ENCODE results near the gene IGF1. TPM values are rescaled to one million over a fixed set of nuclear protein-coding genes. Genes with fewer than 3 reads are reported as not detected.

The IGF1 gene
- polyA plus RNA-seq, 3 donors from 2014 or later, result not detected

DNA sequence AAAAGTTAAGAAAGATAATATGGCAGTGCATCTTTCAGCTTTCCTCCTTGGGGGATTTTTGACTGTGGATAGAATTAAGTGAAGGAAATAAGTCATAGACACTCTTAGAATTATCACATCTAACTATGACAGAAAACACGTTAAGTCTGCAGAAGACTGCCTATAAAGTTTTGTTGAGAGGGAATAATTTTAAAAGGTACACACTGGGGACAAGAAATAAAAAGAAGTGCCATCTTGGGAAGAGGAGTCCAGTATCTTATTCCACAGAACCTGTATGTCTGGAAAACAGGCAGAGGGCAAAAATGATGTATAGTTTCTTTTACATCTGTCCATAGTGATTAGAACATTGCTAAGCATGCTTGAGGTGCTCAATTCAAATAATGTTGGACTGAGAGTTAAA lies 80.7 kb downstream of the IGF1 start:
- no peaks in the 10 kb centered on the region for H3K4me1 Mint-ChIP-seq
- DNase-seq, result no peak
- no peaks in the 10 kb centered on the region for H3K36me3 Mint-ChIP-seq
- peaks cover 0 to 5% (median 0%) of the 10 kb centered on the region in 6 donors for H3K9me3 Mint-ChIP-seq
- no peak overlapping the region for H3K27ac Mint-ChIP-seq
- H3K4me3 Mint-ChIP-seq, result no peak overlapping the region
- peaks cover 0 to 2% (median 2%) of the 10 kb centered on the region in 3 donors for H3K27me3 Mint-ChIP-seq (ENCODE audit: low read depth in 3 of 3)

DNA sequence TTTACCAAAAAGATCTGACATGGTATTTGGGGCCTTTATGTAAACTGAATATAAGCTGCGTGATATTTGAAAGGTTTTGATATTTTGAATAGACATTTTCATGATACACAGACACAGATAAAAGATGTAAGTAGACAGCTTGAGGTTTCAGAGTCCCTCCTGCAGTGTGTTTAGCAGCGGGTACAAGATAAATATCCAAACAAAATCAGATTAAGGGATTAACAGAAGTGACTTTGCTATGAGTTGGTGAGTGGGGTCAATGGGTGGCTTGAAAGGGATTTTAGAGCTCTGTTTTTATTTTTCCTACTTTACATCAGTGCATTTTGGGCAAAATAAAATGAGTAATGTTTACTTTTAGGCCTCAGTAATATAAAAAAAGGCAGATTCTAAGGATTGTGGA lies 84.1 kb downstream of the IGF1 start:
- Mint-ChIP-seq H3K4me1 (no peaks in the 10 kb centered on the region), H3K4me3 (no peak overlapping the region), H3K27ac (no peak overlapping the region), H3K27me3 (ENCODE audit: low read depth in 3 of 3) (peaks cover 0 to 2% (median 2%) of the 10 kb centered on the region in 3 donors), H3K36me3 (no peaks in the 10 kb centered on the region), H3K9me3 (peaks cover 0 to under 1% (median 0%) of the 10 kb centered on the region in 6 donors)
- DNase-seq, result no peak

DNA sequence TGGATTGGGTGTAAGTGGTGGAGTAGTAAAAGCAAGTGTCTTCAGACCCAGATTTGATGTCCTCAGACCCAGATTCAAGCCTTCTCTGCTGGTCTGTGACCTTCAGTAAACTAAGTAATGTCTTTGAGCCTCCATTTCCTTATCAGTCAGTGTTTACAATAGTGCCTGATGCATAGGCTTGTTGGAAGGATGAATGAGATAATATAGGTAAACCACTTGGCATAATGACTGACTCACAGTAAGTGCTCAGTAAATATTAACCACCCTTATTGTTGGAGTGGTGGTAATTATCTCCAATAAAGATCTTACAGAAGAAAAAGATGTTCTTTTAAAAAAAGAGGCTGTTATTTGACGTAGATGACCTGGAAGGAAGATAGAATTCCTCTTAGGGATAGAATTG lies 86.2 kb downstream of the IGF1 start:
- no peaks in the 10 kb centered on the region for H3K36me3 Mint-ChIP-seq
- no peak overlapping the region for H3K27ac Mint-ChIP-seq
- no peaks in the 10 kb centered on the region for H3K4me1 Mint-ChIP-seq
- H3K27me3 Mint-ChIP-seq (ENCODE audit: low read depth in 3 of 3), result peaks cover 0 to 3% (median 2%) of the 10 kb centered on the region in 3 donors
- no peak overlapping the region for H3K4me3 Mint-ChIP-seq
- H3K9me3 Mint-ChIP-seq, result no peaks in the 10 kb centered on the region
- DNase-seq, result no peak

DNA sequence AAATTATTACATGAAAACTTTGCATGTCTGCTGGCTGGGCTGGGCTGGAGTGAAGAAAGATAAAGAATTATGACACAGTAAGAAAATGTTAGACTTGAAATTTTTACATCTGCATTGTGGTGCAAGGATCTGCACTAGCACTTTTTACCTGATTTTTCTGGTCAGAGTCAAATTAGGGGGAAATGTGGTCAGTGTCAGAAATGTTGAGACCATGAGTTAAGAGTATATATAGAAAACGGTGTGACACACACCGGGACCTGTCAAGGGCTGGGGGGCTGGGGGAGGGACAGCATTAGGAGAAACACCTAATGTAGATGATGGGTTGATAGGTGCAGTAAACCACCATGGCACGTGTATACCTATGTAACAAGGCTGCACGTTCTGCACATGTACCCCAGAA lies 90.3 kb downstream of the IGF1 start:
- Mint-ChIP-seq H3K36me3 (no peaks in the 10 kb centered on the region), H3K4me1 (no peaks in the 10 kb centered on the region), H3K4me3 (no peak overlapping the region), H3K27ac (no peak overlapping the region), H3K9me3 (peaks cover 0 to 3% (median under 1%) of the 10 kb centered on the region in 6 donors), H3K27me3 (ENCODE audit: low read depth in 3 of 3) (peaks cover 0 to 12% (median 1%) of the 10 kb centered on the region in 3 donors)
- DNase-seq, result no peak

DNA sequence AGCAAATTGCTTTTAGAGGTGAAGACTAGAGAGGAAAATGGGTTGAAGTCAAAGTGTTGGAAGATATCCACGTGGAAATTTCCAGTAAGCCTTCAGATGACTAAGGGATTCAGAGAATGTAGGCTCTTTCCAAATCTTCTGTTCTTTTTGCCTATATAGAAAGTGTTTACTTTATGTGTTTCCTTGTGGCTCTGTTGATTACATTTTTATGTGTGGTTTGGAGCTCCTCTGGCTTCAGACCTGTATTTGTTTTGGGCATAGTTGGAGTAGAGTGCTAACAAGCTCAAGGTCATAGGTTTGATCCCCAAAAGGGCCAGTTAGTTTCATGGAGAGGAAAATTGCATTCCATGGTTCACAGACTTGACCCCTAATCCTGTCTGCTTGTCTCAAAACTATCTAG lies 91.9 kb downstream of the IGF1 start:
- DNase-seq, result no peak
- no peak overlapping the region for H3K27ac Mint-ChIP-seq
- H3K4me3 Mint-ChIP-seq, result no peak overlapping the region
- peaks cover 1 to 12% (median 1%) of the 10 kb centered on the region in 3 donors for H3K27me3 Mint-ChIP-seq (ENCODE audit: low read depth in 3 of 3)
- peaks cover 0 to 7% (median 4%) of the 10 kb centered on the region in 6 donors for H3K9me3 Mint-ChIP-seq
- no peaks in the 10 kb centered on the region for H3K36me3 Mint-ChIP-seq
- H3K4me1 Mint-ChIP-seq, result no peaks in the 10 kb centered on the region

DNA sequence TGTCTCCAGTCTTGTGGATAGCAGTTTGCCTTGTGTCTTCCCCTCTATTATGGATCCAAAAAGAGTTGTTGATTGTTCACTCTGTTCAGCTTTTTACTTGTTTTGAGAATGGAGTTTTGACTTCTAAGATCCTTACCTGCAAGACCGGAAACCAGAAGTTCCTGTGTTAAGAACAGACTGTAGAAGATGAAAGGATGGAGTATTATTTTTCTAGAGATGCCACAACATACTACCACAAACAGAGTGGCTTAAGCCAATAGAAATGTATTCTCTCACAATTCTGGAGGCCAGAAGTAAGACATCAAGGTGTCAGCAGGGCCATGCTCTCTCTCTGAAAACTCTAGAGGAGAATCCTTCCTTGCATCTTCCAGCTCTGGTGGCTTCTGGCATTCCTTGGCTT lies 95.0 kb downstream of the IGF1 start:
- Mint-ChIP-seq H3K27ac (no peak overlapping the region), H3K27me3 (ENCODE audit: low read depth in 3 of 3) (peaks cover 1 to 9% (median 3%) of the 10 kb centered on the region in 3 donors), H3K36me3 (no peaks in the 10 kb centered on the region), H3K9me3 (peaks cover 0 to 7% (median 4%) of the 10 kb centered on the region in 6 donors), H3K4me1 (no peaks in the 10 kb centered on the region), H3K4me3 (no peak overlapping the region)
- no peak for DNase-seq

DNA sequence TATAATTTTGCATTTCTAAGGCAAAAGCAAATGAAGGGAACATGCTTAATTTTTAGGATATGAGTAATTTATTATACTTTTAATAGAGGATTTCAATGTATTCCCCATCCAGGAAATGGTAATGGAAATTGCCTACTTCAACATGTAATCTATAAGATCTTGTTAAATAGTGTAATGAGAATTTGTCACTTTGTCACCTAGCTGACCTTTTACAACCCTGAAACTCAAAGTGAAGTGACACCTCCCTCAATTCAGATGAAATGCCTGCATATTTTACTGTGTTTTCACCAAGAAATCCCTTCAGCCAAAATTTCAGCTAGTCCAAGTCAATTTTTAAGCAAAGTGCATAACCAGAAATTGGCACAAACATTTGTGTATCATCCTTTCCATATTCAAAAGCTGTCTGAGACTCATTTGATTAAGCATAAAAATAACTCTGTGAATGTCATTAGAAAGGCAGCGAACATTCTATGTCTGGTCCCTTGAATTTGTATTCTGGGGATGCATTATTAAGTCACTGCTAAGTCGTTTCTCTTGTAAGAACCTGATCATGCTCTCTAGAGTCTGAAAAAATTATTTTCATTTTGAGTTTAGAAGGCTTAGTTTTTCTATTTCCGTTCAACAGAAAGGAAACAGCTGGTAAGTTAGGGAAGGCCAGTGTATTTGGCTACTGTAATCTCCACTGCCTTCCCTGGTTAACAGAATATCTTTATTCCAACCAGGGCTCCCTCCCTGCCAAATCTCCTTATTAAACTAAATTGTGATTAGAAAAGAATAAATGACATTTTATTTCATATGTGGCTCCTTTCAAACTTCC lies 100.8 kb downstream of the IGF1 start:
- DNase-seq, result no peak
- Mint-ChIP-seq H3K9me3 (peaks cover 0 to 8% (median under 1%) of the 10 kb centered on the region in 6 donors), H3K4me3 (no peak overlapping the region), H3K27ac (no peak overlapping the region), H3K36me3 (no peaks in the 10 kb centered on the region), H3K4me1 (no peaks in the 10 kb centered on the region), H3K27me3 (ENCODE audit: low read depth in 3 of 3) (peaks cover 0 to 1% (median 0%) of the 10 kb centered on the region in 3 donors)

- Mint-ChIP-seq H3K27me3 (ENCODE audit: low read depth in 3 of 3) (peaks cover 0 to 1% (median 0%) of the 10 kb centered on the region in 3 donors), H3K27ac (no peak overlapping the region), H3K4me3 (no peak overlapping the region), H3K36me3 (no peaks in the 10 kb centered on the region), H3K9me3 (peaks cover 0 to 6% (median under 1%) of the 10 kb centered on the region in 6 donors), H3K4me1 (no peaks in the 10 kb centered on the region)
- no peak for DNase-seq
These were observed 103.6 kb downstream of the IGF1 start for GRCh38 chr12:102376781-102377180.

DNA sequence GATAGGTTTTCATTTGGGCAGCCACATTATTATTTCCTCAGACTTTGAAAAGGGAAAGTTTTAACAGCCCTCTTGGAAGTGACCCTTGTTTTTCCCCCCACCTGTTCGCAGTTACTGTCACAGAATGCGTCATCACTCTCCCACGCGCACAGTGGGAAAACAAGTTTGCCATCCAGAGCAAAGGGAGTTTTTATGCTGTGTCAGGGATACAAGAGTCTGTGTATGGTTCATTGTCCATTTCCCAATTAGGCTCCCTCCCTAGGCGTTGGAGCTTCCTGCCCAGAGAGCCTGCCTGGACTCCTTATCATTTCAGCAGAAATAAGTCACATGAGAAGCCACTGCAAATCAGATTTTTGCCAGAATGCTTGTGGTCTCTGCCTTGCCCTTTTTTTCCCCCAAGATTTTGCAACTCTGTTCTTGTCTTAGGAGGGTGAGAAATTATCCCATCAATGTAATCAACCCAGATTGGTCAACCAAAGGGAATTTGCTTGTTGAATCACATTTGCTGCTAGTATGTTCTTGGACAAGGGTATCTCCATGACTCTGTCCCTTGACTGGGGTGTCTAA lies 104.1 kb downstream of the IGF1 start:
- H3K4me1 Mint-ChIP-seq, result no peaks in the 10 kb centered on the region
- no peak for DNase-seq
- H3K36me3 Mint-ChIP-seq, result no peaks in the 10 kb centered on the region
- no peak overlapping the region for H3K27ac Mint-ChIP-seq
- no peak overlapping the region for H3K4me3 Mint-ChIP-seq
- peaks cover 0 to 6% (median 2%) of the 10 kb centered on the region in 6 donors for H3K9me3 Mint-ChIP-seq
- peaks cover 0 to 1% (median 0%) of the 10 kb centered on the region in 3 donors for H3K27me3 Mint-ChIP-seq (ENCODE audit: low read depth in 3 of 3)

DNA sequence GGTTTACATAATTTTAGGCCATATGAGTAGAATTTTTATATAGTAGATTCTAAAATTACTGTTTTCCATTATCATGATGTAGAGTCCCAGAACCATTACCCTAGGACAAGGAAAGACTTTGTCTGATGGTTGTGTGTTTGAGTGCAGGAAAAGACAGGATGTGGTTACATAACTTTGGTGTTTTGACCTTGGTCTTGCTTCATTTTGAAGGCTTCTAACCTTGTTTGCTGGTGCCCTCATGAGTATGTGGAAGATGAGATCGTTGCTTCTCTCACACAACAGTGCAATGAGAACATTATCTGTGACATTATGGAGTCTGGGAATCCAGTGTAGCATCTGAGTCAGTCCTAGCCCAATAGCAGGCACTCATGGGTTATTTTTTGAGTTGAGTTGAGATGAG lies 106.2 kb downstream of the IGF1 start:
- Mint-ChIP-seq H3K27ac (no peak overlapping the region), H3K4me1 (no peaks in the 10 kb centered on the region), H3K36me3 (no peaks in the 10 kb centered on the region), H3K4me3 (no peak overlapping the region), H3K9me3 (peaks cover 0 to 6% (median 2%) of the 10 kb centered on the region in 6 donors), H3K27me3 (ENCODE audit: low read depth in 3 of 3) (peaks cover 0 to 1% (median 0%) of the 10 kb centered on the region in 3 donors)
- no peak for DNase-seq

DNA sequence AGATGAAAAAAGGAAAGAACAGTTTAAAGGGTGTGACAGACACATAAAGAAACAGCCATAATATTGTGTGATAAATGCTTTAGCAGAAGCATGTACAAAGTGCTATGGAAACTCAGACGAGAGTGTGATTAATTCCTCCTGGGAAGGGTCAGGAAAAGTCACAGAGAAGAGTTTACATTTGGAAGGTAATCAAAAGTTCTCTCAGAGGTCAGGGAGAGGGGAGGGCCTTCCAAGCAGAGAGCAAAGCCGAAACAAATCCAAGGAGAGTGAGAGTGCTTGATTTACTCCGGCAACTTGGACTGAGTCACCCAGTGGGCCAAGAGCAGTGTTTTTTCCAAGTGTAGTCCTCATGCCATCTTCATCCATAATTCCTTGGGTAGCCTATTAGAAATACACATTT lies 108.3 kb downstream of the IGF1 start:
- Mint-ChIP-seq H3K4me3 (no peak overlapping the region), H3K4me1 (no peaks in the 10 kb centered on the region), H3K36me3 (no peaks in the 10 kb centered on the region), H3K27ac (no peak overlapping the region), H3K9me3 (peaks cover 0 to 6% (median 1%) of the 10 kb centered on the region in 6 donors), H3K27me3 (ENCODE audit: low read depth in 3 of 3) (peaks cover 0 to 1% (median 0%) of the 10 kb centered on the region in 3 donors)
- no peak for DNase-seq

DNA sequence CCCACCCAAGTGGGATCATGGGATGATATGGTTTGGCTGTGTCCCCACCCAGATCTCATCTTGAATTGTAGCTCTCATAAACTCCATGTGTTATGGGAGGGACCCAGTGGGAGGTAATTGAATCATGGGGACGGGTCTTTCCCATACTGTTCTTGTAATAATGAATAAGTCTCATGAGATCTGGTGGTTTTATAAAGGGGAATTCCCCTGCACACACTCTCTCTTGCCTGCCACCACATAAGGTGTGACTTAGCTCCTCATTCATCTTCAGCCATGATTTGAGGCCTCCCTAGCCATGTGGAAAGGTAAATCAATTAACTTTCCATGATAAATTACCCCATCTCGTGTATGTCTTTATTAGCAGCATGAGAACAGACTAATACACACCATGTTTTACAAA lies 109.2 kb downstream of the IGF1 start:
- peaks cover 0 to 6% (median 1%) of the 10 kb centered on the region in 6 donors for H3K9me3 Mint-ChIP-seq
- no peaks in the 10 kb centered on the region for H3K4me1 Mint-ChIP-seq
- H3K4me3 Mint-ChIP-seq, result no peak overlapping the region
- H3K27me3 Mint-ChIP-seq (ENCODE audit: low read depth in 3 of 3), result peaks cover 0 to 1% (median 0%) of the 10 kb centered on the region in 3 donors
- no peak overlapping the region for H3K27ac Mint-ChIP-seq
- no peak for DNase-seq
- H3K36me3 Mint-ChIP-seq, result no peaks in the 10 kb centered on the region

GRCh38 chr12:102369876-102370275 lies 110.5 kb downstream of the IGF1 start:
- no peak for DNase-seq
- Mint-ChIP-seq H3K27ac (no peak overlapping the region), H3K27me3 (ENCODE audit: low read depth in 3 of 3) (peaks cover 0 to 1% (median 0%) of the 10 kb centered on the region in 3 donors), H3K4me3 (no peak overlapping the region), H3K9me3 (peaks cover 0 to 6% (median 1%) of the 10 kb centered on the region in 6 donors), H3K36me3 (no peaks in the 10 kb centered on the region), H3K4me1 (no peaks in the 10 kb centered on the region)

- Mint-ChIP-seq H3K27ac (no peak overlapping the region), H3K4me1 (no peaks in the 10 kb centered on the region), H3K27me3 (ENCODE audit: low read depth in 3 of 3) (peaks cover 0 to 2% (median 0%) of the 10 kb centered on the region in 3 donors), H3K36me3 (no peaks in the 10 kb centered on the region), H3K9me3 (peaks cover 0 to 2% (median 0%) of the 10 kb centered on the region in 6 donors), H3K4me3 (no peak overlapping the region)
- DNase-seq, result no peak
These were observed 115.0 kb downstream of the IGF1 start for GRCh38 chr12:102365365-102365764.
